HEK293 (cell line): ENCODE measurements around the gene NOD2.

ENCODE experiments used
- CTCF ChIA-PET: fragments of 350-600 bp; formaldehyde crosslinking; extraction: SDS; loops from one replicate; lab custom pipeline; 2021; ENCODE audit warnings: antibody characterized with exemption; lab: Yijun Ruan, JAX
- POLR2A ChIA-PET: fragments of 300-600 bp; formaldehyde crosslinking; extraction: SDS; loops from one replicate; lab custom pipeline; 2020; ENCODE audit warnings: antibody characterized with exemption, inconsistent platforms; lab: Yijun Ruan, JAX
- H3K27ac ChIP-seq: fragments of 200-500 bp; sonication (Bioruptor generic); 2 replicates; pipeline ENCODE4 v1.5.1; 2014; ENCODE audit warnings: low read depth, low read length, control low read depth, inconsistent platforms; ENCODE audit errors: extremely low read depth
- H3K36me3 ChIP-seq, 2 experiments: fragments of 200-500 bp in 1 of 2; sonication (Bioruptor generic) in 1 of 2; 1 replicate in 1 of 2; 2 replicates in 1 of 2; pipeline ENCODE4 v1.5.1; 2014 to 2017; ENCODE audit warnings: inconsistent platforms in 2 of 2, low read length in 2 of 2; ENCODE audit not compliant: control insufficient read depth in 2 of 2, insufficient read depth in 1 of 2
- H3K4me1 ChIP-seq: fragments of 200-500 bp; sonication (Bioruptor generic); 2 replicates; pipeline ENCODE4 v1.5.1; 2014; ENCODE audit warnings: mild to moderate bottlenecking, low read length, inconsistent platforms; ENCODE audit not compliant: control insufficient read depth, insufficient read depth
- H3K4me3 ChIP-seq: 2 replicates; pipeline ENCODE4 v1.5.1; 2011; ENCODE audit warnings: low read depth, mild to moderate bottlenecking, control low read depth, low read length, moderate library complexity
- H3K9me3 ChIP-seq: fragments of 200-500 bp; sonication (Bioruptor generic); 2 replicates; pipeline ENCODE4 v1.5.1; 2014; ENCODE audit warnings: low read depth, low read length, inconsistent platforms; ENCODE audit not compliant: control insufficient read depth, insufficient read depth
- EGR2 ChIP-seq: fragments of 450-650 bp; formaldehyde crosslinking; IDR thresholded peaks from 2 replicates; pipeline ENCODE4 v1.5.1; 2016; ENCODE audit warnings: low read depth, missing biosample characterization, missing genetic modification characterization
- GFI1B ChIP-seq: fragments of 450-650 bp; formaldehyde crosslinking; IDR thresholded peaks from 2 replicates; pipeline ENCODE4 v1.5.1; 2016; ENCODE audit warnings: missing biosample characterization, missing genetic modification characterization
- GLIS1 ChIP-seq: fragments of 450-650 bp; formaldehyde crosslinking; IDR thresholded peaks from 2 replicates; pipeline ENCODE4 v1.5.1; 2016; ENCODE audit warnings: missing biosample characterization, missing genetic modification characterization
- HOXD13 ChIP-seq: sonication (generic); formaldehyde crosslinking; IDR thresholded peaks from 2 replicates; pipeline ENCODE4 v1.8.0; 2022; ENCODE audit warnings: missing genetic modification reagents, borderline replicate concordance
- KLF7 ChIP-seq: fragments of 450-650 bp; formaldehyde crosslinking; IDR thresholded peaks from 2 replicates; pipeline ENCODE4 v1.5.1; 2016; ENCODE audit warnings: missing biosample characterization, missing genetic modification characterization, borderline replicate concordance
- OVOL3 ChIP-seq: fragments of 450-650 bp; formaldehyde crosslinking; IDR thresholded peaks from 2 replicates; pipeline ENCODE4 v1.5.1; 2016; ENCODE audit warnings: missing biosample characterization, missing genetic modification characterization
- SCRT2 ChIP-seq: fragments of 450-650 bp; formaldehyde crosslinking; IDR thresholded peaks from 2 replicates; pipeline ENCODE4 v1.5.1; 2016; ENCODE audit warnings: missing biosample characterization, missing genetic modification characterization
- TCF7L2 ChIP-seq: IDR thresholded peaks from 2 replicates; pipeline ENCODE4 v1.6.1; 2011; ENCODE audit warnings: low read depth, mild to moderate bottlenecking, inconsistent platforms, low read length, moderate library complexity, borderline replicate concordance
- ZFHX2 ChIP-seq: fragments of 450-650 bp; formaldehyde crosslinking; conservative IDR thresholded peaks from 2 replicates; pipeline ENCODE4 v1.5.1; 2016; ENCODE audit warnings: missing biosample characterization, missing genetic modification characterization
- ZNF133 ChIP-seq: fragments of 450-650 bp; formaldehyde crosslinking; IDR thresholded peaks from 2 replicates; pipeline ENCODE4 v1.5.1; 2016; ENCODE audit warnings: missing biosample characterization, missing genetic modification characterization
- ZNF169 ChIP-seq: fragments of 450-650 bp; formaldehyde crosslinking; IDR thresholded peaks from 2 replicates; pipeline ENCODE4 v1.5.1; 2016; ENCODE audit warnings: missing biosample characterization, missing genetic modification characterization
- ZNF175 ChIP-seq: fragments of 450-650 bp; formaldehyde crosslinking; IDR thresholded peaks from 2 replicates; pipeline ENCODE4 v1.5.1; 2016; ENCODE audit warnings: missing biosample characterization, missing genetic modification characterization
- ZNF211 ChIP-seq: fragments of 450-650 bp; formaldehyde crosslinking; IDR thresholded peaks from 2 replicates; pipeline ENCODE4 v1.5.1; 2016; ENCODE audit warnings: low read depth, missing biosample characterization, missing genetic modification characterization
- ZNF221 ChIP-seq: fragments of 450-650 bp; formaldehyde crosslinking; IDR thresholded peaks from 2 replicates; pipeline ENCODE4 v1.5.1; 2017; ENCODE audit warnings: missing biosample characterization, missing genetic modification characterization, borderline replicate concordance
- ZNF274 ChIP-seq, 2 experiments: fragments of 200-500 bp in 1 of 2; fragments of 450-650 bp in 1 of 2; sonication (Bioruptor generic) in 1 of 2; formaldehyde crosslinking in 1 of 2; IDR thresholded peaks; 2 replicates each; pipeline versions ENCODE4 v1.5.1 to v1.6.1; 2014 to 2016; ENCODE audit warnings: borderline replicate concordance in 1 of 2, inconsistent platforms in 1 of 2, low read length in 1 of 2, missing biosample characterization in 1 of 2, missing genetic modification characterization in 1 of 2
- ZNF292 ChIP-seq: fragments of 450-650 bp; formaldehyde crosslinking; IDR thresholded peaks from 2 replicates; pipeline ENCODE4 v1.5.1; 2016; ENCODE audit warnings: low read depth, missing biosample characterization, missing genetic modification characterization, borderline replicate concordance
- ZNF311 ChIP-seq: fragments of 450-650 bp; formaldehyde crosslinking; IDR thresholded peaks from 2 replicates; pipeline ENCODE4 v1.5.1; 2017; ENCODE audit warnings: missing biosample characterization, missing genetic modification characterization, borderline replicate concordance
- ZNF404 ChIP-seq: fragments of 450-650 bp; formaldehyde crosslinking; IDR thresholded peaks from 2 replicates; pipeline ENCODE4 v1.5.1; 2017; ENCODE audit warnings: missing biosample characterization, missing genetic modification characterization
- ZNF433 ChIP-seq: fragments of 450-650 bp; formaldehyde crosslinking; IDR thresholded peaks from 2 replicates; pipeline ENCODE4 v1.5.1; 2016; ENCODE audit warnings: missing biosample characterization, missing genetic modification characterization, low read depth
- ZNF48 ChIP-seq: fragments of 450-650 bp; formaldehyde crosslinking; IDR thresholded peaks from 2 replicates; pipeline ENCODE4 v1.5.1; 2016; ENCODE audit warnings: missing biosample characterization, missing genetic modification characterization
- ZNF561 ChIP-seq: fragments of 450-650 bp; IDR thresholded peaks from 2 replicates; pipeline ENCODE4 v1.5.1; 2018; ENCODE audit warnings: missing biosample characterization, missing genetic modification characterization, borderline replicate concordance
- ZNF623 ChIP-seq: fragments of 450-650 bp; formaldehyde crosslinking; IDR thresholded peaks from 2 replicates; pipeline ENCODE4 v1.5.1; 2016; ENCODE audit warnings: missing biosample characterization, missing genetic modification characterization
- ZNF670 ChIP-seq: fragments of 450-650 bp; formaldehyde crosslinking; IDR thresholded peaks from 2 replicates; pipeline ENCODE4 v1.5.1; 2016; ENCODE audit warnings: missing biosample characterization, missing genetic modification characterization, low read depth
- ZNF843 ChIP-seq: fragments of 450-650 bp; formaldehyde crosslinking; IDR thresholded peaks from 2 replicates; pipeline ENCODE4 v1.5.1; 2016; ENCODE audit warnings: missing biosample characterization, missing genetic modification characterization
- ZSCAN30 ChIP-seq: fragments of 450-650 bp; IDR thresholded peaks from 2 replicates; pipeline ENCODE4 v1.5.1; 2018; ENCODE audit warnings: missing biosample characterization, mild to moderate bottlenecking, missing genetic modification characterization, moderate library complexity
- ZSCAN5A ChIP-seq: fragments of 450-650 bp; formaldehyde crosslinking; IDR thresholded peaks from 2 replicates; pipeline ENCODE4 v1.5.1; 2016; ENCODE audit warnings: missing biosample characterization, missing genetic modification characterization

NOD2 gene

GRCh38 chr16:50712956-50713355 is 19.6 kb downstream of the NOD2 start:
- Histone ChIP-seq H3K4me3 (no peak overlapping the region), H3K36me3 (no peaks in the 10 kb centered on the region), H3K27ac (no peak overlapping the region), H3K9me3 (no peaks in the 10 kb centered on the region), H3K4me1 (no peaks in the 10 kb centered on the region)
- ChIA-PET POLR2A (no interaction called here), CTCF (no interaction called here)
- TF ChIP-seq ZNF404 (tag by site-specific recombination) (no peak), ZNF292 (tag by site-specific recombination) (no peak), SCRT2 (tag by site-specific recombination) (no peak), ZSCAN5A (tag by site-specific recombination) (no peak), ZNF561 (tag by site-specific recombination) (no peak), ZFHX2 (tag by site-specific recombination) (no peak), GFI1B (no peak), ZNF175 (no peak), HOXD13 (CRISPR knock-in tag) (no peak), TCF7L2 (no peak)

- POLR2A ChIA-PET = no interaction called here
- Histone ChIP-seq H3K27ac (no peak overlapping the region), H3K36me3 (no peaks in the 10 kb centered on the region), H3K4me1 (no peaks in the 10 kb centered on the region), H3K4me3 (no peak overlapping the region), H3K9me3 (no peaks in the 10 kb centered on the region)
- TF ChIP-seq ZNF274 (IDR thresholded peaks at IDR 0.05; ENCODE audit: low read length) (no peak), ZNF274 (tag by site-specific recombination; IDR thresholded peaks at IDR 0.05; ENCODE audit: borderline replicate concordance) (no peak), ZNF133 (no peak), ZNF843 (tag by site-specific recombination) (no peak), ZNF169 (tag by site-specific recombination) (no peak), SCRT2 (tag by site-specific recombination) (no peak), ZSCAN30 (tag by site-specific recombination) (no peak), ZNF623 (tag by site-specific recombination) (no peak), ZNF211 (tag by site-specific recombination) (no peak), ZNF48 (tag by site-specific recombination) (no peak), ZFHX2 (tag by site-specific recombination) (no peak), ZNF433 (tag by site-specific recombination) (no peak), EGR2 (no peak), ZNF221 (tag by site-specific recombination) (no peak), ZNF670 (tag by site-specific recombination) (no peak), ZNF311 (tag by site-specific recombination) (no peak), GLIS1 (tag by site-specific recombination) (no peak), OVOL3 (no peak), KLF7 (tag by site-specific recombination) (no peak)
- CTCF ChIA-PET = no interaction called here
These were observed 23.7 kb downstream of the NOD2 start for GRCh38 chr16:50717091-50717490.
